CD4-positive, alpha-beta memory T cell (primary cell): Measurements from ENCODE around the gene CLDN9. TPM values are rescaled to one million over a fixed set of nuclear protein-coding genes. Genes with fewer than 3 reads are reported as not detected.

Experiments
- CTCF ChIA-PET: fragments of 350-600 bp; sonication (Branson Sonifier 250); formaldehyde crosslinking; loops from one replicate; lab custom pipeline; 2021; ENCODE audit warnings: inconsistent platforms; ENCODE audit not compliant: partially characterized antibody; lab: Charles Lee
- POLR2A ChIA-PET: fragments of 350-600 bp; sonication (Branson Sonifier 250); formaldehyde crosslinking; loops from one replicate; lab custom pipeline; 2021; ENCODE audit not compliant: partially characterized antibody; lab: Charles Lee
- DNase-seq, 5 donors: peaks; one replicate each; pipeline versions ENCODE4 v3.0.0 to v3.0.0-alpha.2; 2020 to 2022; ENCODE audit warnings: mixed read lengths in 1 of 5
- H3K27ac ChIP-seq: one replicate; pipeline ENCODE4 v1.7.0; 2013; ENCODE audit warnings: low read depth, low read length
- H3K27me3 ChIP-seq: 2 replicates; pipeline ENCODE4 v1.7.0; 2013; ENCODE audit warnings: mild to moderate bottlenecking, low read length, moderate library complexity; ENCODE audit not compliant: insufficient read depth
- H3K36me3 ChIP-seq: 2 replicates; pipeline ENCODE4 v1.7.0; 2013; ENCODE audit warnings: mild to moderate bottlenecking, low read length, moderate library complexity; ENCODE audit not compliant: insufficient read depth
- H3K4me1 ChIP-seq: 2 replicates; pipeline ENCODE4 v1.7.0; 2013; ENCODE audit warnings: mild to moderate bottlenecking, low read length, moderate library complexity; ENCODE audit not compliant: insufficient read depth
- H3K4me3 ChIP-seq, 2 donors: one replicate each; pipeline ENCODE4 v1.7.0; 2013; ENCODE audit warnings: low read length in 2 of 2, mild to moderate bottlenecking in 1 of 2
- H3K9me3 ChIP-seq, 2 donors: one replicate each; pipeline ENCODE4 v1.7.0; 2013; ENCODE audit warnings: low read length in 2 of 2, control low read depth in 1 of 2; ENCODE audit not compliant: control insufficient read depth in 1 of 2
- H3K27ac Mint-ChIP-seq, 7 donors: one replicate each; pipeline ENCODE4 v1.8.0; 2020 to 2021; ENCODE audit warnings: mixed read lengths in 7 of 7, mild to moderate bottlenecking in 6 of 7, inconsistent platforms in 3 of 7, moderate library complexity in 3 of 7
- H3K27me3 Mint-ChIP-seq, 2 donors: one replicate each; pipeline ENCODE4 v1.8.0; 2020 to 2021; ENCODE audit warnings: mixed read lengths in 2 of 2
- H3K36me3 Mint-ChIP-seq, 2 donors: one replicate each; pipeline ENCODE4 v1.8.0; 2020 to 2021; ENCODE audit warnings: mixed read lengths in 2 of 2, inconsistent platforms in 1 of 2, mild to moderate bottlenecking in 1 of 2
- H3K4me1 Mint-ChIP-seq, 4 donors: one replicate each; pipeline ENCODE4 v1.8.0; 2020 to 2021; ENCODE audit warnings: mixed read lengths in 4 of 4, mild to moderate bottlenecking in 1 of 4
- H3K4me3 Mint-ChIP-seq, 8 donors: one replicate each; pipeline ENCODE4 v1.8.0; 2020 to 2021; ENCODE audit warnings: mixed read lengths in 8 of 8, mild to moderate bottlenecking in 7 of 8, moderate library complexity in 6 of 8, inconsistent platforms in 3 of 8
- H3K9me3 Mint-ChIP-seq, 8 donors: one replicate each; pipeline ENCODE4 v1.8.0; 2020 to 2021; ENCODE audit warnings: mixed read lengths in 8 of 8, mild to moderate bottlenecking in 5 of 8, inconsistent platforms in 3 of 8, moderate library complexity in 1 of 8
- intact Hi-C: fragments of 100-400 bp; cut with micrococcal nuclease; formaldehyde crosslinking; loops from one replicate; pipeline ENCODE4 v1.15.1; 2023
- polyA plus RNA-seq, 2 donors: library from polyadenylated mRNA; unstranded; fragments of 300-500 nt; fragmentation: Illumina TruSeq; gene quantifications; one replicate each; pipeline ENCODE4 v1.2.3, GENCODE V29; 2021
- total RNA-seq, 2 experiments: library from RNA; stranded (reverse); gene quantifications; one replicate each; pipeline ENCODE4 v1.2.3, GENCODE V29; 2021

CLDN9 gene
- total and polyA plus RNA-seq, 4 experiments from 2014 or later: not detected

DNA sequence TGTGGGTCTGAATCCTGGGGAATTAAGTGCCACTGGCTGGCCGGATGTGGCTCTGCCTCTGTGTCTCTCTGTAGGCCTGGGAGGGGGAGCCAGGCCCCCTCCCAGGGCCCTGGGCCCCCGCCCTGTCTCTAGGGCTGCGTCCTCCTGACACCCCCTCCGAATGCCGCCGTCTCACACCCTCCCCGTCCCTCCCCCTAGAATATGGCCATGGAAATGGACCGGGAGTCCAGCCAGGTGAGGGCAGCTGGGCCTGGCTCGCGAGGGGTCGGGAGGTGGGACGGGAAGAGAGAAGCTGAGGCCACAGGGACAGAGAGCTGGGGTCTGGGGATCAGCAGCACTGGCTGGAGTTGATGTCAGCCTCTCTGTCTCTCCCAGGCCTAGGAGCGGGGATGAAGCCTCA, 16.4 kb upstream of the CLDN9 start:
- Histone ChIP-seq H3K4me3 (no peak overlapping the region), H3K27ac (no peak overlapping the region), H3K4me1 (no peaks in the 10 kb centered on the region), H3K27me3 (no peaks in the 10 kb centered on the region), H3K36me3 (no peaks in the 10 kb centered on the region), H3K9me3 (no peaks in the 10 kb centered on the region)
- ChIA-PET CTCF (no interaction called here), POLR2A (no interaction called here)
- no peaks in the 10 kb centered on the region for H3K36me3 Mint-ChIP-seq
- no peak overlapping the region for H3K4me3 Mint-ChIP-seq
- no peaks in the 10 kb centered on the region for H3K9me3 Mint-ChIP-seq
- peaks cover 2% of the 10 kb centered on the region in 2 donors for H3K27me3 Mint-ChIP-seq
- DNase-seq: peak in 1 of 5 donors; percentile 5
- no peaks in the 10 kb centered on the region for H3K4me1 Mint-ChIP-seq
- no peak overlapping the region for H3K27ac Mint-ChIP-seq
- intact Hi-C loops: no loop called here

DNA sequence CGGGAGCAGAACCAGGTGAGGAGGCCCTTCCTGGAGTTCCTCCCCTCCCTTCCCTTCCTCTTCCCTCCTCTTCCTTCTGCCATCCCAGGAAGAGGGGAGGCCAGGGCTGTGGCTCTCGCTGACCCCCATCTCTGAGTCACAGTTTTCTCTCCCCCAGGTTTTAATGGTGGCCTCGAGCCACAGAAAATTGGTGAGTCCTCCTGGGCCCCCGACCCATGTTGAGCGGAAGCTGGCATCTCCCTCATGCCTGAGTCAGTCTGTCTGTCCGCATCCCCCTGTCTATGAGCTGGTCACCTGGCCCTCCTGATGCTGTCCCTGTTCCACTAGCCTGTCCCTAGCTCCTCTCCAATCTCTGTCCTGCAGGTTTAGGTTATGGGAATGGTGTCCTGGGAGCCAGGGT, 12.8 kb upstream of the CLDN9 start:
- peak in 1 of 5 donors; percentile 28 for DNase-seq
- H3K9me3 Mint-ChIP-seq: no peaks in the 10 kb centered on the region
- POLR2A ChIA-PET: no interaction called here
- Histone ChIP-seq H3K36me3 (no peaks in the 10 kb centered on the region), H3K9me3 (no peaks in the 10 kb centered on the region), H3K27me3 (no peaks in the 10 kb centered on the region), H3K4me3 (no peak overlapping the region), H3K27ac (no peak overlapping the region), H3K4me1 (peaks cover 2% of the 10 kb centered on the region)
- intact Hi-C loops: no loop called here
- no peak overlapping the region for H3K27ac Mint-ChIP-seq
- H3K36me3 Mint-ChIP-seq: no peaks in the 10 kb centered on the region
- peaks cover 0 to 5% (median 0%) of the 10 kb centered on the region in 4 donors for H3K4me1 Mint-ChIP-seq
- peaks cover 2% of the 10 kb centered on the region in 2 donors for H3K27me3 Mint-ChIP-seq
- H3K4me3 Mint-ChIP-seq: no peak overlapping the region
- CTCF ChIA-PET: interaction anchor here (14.2 kb wide), 1 partner anchor 27 kb away, joined by 444 read pairs; the partner anchor contains the start of genes CLDN6, HCFC1R1, THOC6 and TNFRSF12A

DNA sequence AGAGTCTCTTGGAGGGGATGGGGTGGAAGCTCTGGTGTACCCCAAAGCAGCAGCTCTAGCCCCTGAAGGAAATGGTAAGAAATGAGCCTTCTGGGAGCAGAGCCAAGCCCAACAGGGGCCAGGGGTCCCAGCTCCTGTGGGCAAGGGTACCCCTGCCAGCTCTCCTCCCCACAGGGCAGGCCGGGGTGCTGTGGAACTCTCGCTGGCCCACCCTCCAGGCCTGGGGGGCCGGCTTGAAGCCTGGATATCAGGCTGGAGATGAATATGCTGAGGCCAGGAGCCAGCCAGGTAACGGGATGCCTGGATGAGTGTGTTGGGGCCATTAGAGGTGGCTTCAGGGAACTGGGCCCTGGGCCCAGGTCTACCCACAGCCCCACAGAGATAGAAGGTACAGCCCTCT, 12.2 kb upstream of the CLDN9 start:
- Mint-ChIP-seq H3K27me3 (peaks cover 2% of the 10 kb centered on the region in 2 donors), H3K4me3 (no peak overlapping the region), H3K9me3 (no peaks in the 10 kb centered on the region), H3K27ac (peak overlapping the region in 1 of 7 donors; percentile 46), H3K36me3 (no peaks in the 10 kb centered on the region), H3K4me1 (peaks cover 0 to 5% (median 0%) of the 10 kb centered on the region in 4 donors)
- POLR2A ChIA-PET: interaction anchor here (0.9 to 1.1 kb wide), 2 partner anchors 27 to 151 kb away, joined by 3 to 4 read pairs; no protein-coding TSS in a partner anchor
- Histone ChIP-seq H3K27me3 (no peaks in the 10 kb centered on the region), H3K9me3 (no peaks in the 10 kb centered on the region), H3K27ac (no peak overlapping the region), H3K4me3 (no peak overlapping the region), H3K36me3 (no peaks in the 10 kb centered on the region), H3K4me1 (peaks cover 4% of the 10 kb centered on the region)
- CTCF ChIA-PET: interaction anchor here (14.2 kb wide), 1 partner anchor 26 kb away, joined by 444 read pairs; the partner anchor contains the start of genes CLDN6, HCFC1R1, THOC6 and TNFRSF12A
- DNase-seq: peak in 1 of 5 donors; percentile 19
- intact Hi-C loops: no loop called here

DNA sequence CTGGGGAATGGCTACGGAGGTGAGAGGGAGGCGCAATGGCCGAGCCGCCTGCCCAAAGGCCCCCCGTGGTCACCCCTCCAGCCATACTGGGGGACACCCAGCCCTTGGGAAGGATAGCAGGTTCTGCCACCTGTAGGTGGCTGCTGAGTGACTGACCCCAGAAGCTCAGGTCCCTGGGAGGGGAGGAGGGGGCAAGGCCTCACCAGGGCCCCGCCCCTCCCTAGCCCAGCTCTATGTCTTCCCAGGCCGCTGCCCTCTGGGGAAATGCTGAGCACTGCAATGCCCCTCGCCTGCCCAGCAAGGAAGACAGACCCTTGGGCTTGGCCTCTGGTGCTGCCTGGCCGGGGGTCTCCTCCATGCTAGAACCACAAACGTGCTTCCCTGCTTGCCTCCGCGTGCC, 11.4 kb upstream of the CLDN9 start:
- Mint-ChIP-seq H3K27me3 (peaks cover 2% of the 10 kb centered on the region in 2 donors), H3K36me3 (no peaks in the 10 kb centered on the region), H3K27ac (no peak overlapping the region), H3K4me1 (peaks cover 0 to 5% (median 0%) of the 10 kb centered on the region in 4 donors), H3K9me3 (no peaks in the 10 kb centered on the region), H3K4me3 (no peak overlapping the region)
- Histone ChIP-seq H3K4me1 (peaks cover 4% of the 10 kb centered on the region), H3K36me3 (no peaks in the 10 kb centered on the region), H3K27ac (no peak overlapping the region), H3K9me3 (no peaks in the 10 kb centered on the region), H3K4me3 (no peak overlapping the region), H3K27me3 (no peaks in the 10 kb centered on the region)
- CTCF ChIA-PET: interaction anchor here (14.2 kb wide), 1 partner anchor 26 kb away, joined by 444 read pairs; the partner anchor contains the start of genes CLDN6, HCFC1R1, THOC6 and TNFRSF12A
- peak in 1 of 5 donors; percentile 24 for DNase-seq
- POLR2A ChIA-PET: interaction anchor here (0.9 to 3.6 kb wide), 3 partner anchors 26 to 151 kb away, joined by 3 to 28 read pairs (median 4); no protein-coding TSS in a partner anchor
- intact Hi-C loops: no loop called here

DNA sequence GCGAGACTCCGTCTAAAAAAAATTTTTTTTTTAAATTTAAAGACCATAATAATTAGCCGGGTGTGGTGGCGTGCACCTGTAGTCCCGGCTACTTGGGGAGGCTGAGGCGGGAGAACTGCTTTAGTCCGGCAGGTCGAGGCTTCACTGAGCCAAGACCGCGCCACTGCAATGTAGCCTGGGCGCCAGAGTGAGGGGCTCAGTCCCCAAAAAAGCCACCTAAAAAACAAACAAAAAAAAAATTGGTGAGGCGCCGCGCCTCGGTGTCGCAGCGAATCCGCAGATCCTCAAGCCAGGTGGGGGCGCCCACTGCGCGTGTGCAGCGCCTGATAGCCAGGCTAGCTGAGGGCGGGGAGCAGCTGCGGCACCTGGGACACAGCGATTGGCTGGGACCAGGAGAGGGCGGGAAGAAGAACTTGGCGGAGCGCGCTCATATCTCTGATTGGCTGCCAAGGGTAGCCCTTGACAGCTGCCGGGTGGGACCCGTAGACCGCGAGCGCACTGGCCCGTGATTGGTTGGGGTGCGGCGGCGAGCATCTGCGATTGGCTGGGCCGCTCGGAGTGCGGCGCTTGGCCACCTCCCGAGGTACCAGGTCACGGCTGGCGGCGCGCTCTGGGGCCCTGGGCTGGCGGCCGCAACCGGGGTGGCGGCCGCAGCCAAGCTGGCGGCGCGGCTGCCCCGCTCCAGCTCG, 9.0 kb upstream of the CLDN9 start:
- no peaks in the 10 kb centered on the region for H3K27me3 ChIP-seq
- Mint-ChIP-seq H3K27ac (peak overlapping the region in 5 of 7 donors; percentile 32 to 86 (median 65)), H3K36me3 (no peaks in the 10 kb centered on the region), H3K9me3 (no peaks in the 10 kb centered on the region), H3K4me1 (peaks cover 13 to 28% (median 20%) of the 10 kb centered on the region in 4 donors), H3K27me3 (peaks cover 2% of the 10 kb centered on the region in 2 donors), H3K4me3 (peak overlapping the region; percentile 70 to 84 (median 80))
- intact Hi-C loops: loop anchor here (1.0 to 2.0 kb wide), 4 partner anchors 17 to 126 kb away; partner anchors contain the start of genes THOC6 and TNFRSF12A
- CTCF ChIA-PET: interaction anchor here (0.7 to 14.2 kb wide), 18 partner anchors 9 to 505 kb away, joined by 3 to 444 read pairs (median 4); partner anchors contain the start of genes CLDN6, CLDN9, HCFC1R1 and IL32
- POLR2A ChIA-PET: interaction anchor here (0.7 to 7.6 kb wide), 10 partner anchors 8 to 453 kb away, joined by 3 to 89 read pairs (median 4); partner anchors contain the start of genes FLYWCH1, HCFC1R1, THOC6 and TNFRSF12A
- peak; percentile 94 to 98 (median 97) for DNase-seq
- H3K4me3 ChIP-seq: no peak overlapping the region
- no peak overlapping the region for H3K27ac ChIP-seq
- no peaks in the 10 kb centered on the region for H3K9me3 ChIP-seq
- H3K4me1 ChIP-seq: peaks cover 24% of the 10 kb centered on the region
- no peaks in the 10 kb centered on the region for H3K36me3 ChIP-seq

DNA sequence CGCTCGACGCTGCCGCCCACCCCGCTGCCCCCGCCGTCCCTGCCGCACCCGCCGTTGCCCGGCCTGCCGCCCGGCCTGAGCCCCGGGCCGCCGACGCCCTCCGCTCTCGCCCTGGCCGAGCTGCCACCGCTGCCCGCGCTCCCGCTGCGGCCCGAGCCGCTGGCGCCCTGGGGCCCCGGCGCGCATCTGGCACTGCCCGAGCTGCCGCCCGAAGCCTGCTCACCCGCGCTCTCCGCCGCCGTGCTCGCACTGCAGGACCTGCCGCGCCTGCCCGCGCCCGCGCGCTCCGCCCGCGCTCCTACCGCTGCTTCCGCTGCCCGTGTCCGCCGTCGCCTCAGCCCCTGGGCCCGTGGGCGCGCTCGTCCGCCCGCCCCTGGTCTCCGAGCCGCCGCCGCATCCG, 8.4 kb upstream of the CLDN9 start:
- no peak for DNase-seq
- ChIA-PET POLR2A (interaction anchor here (0.8 to 7.6 kb wide), 9 partner anchors 8 to 146 kb away, joined by 3 to 89 read pairs (median 5); partner anchors contain the start of genes FLYWCH1, HCFC1R1, THOC6 and TNFRSF12A), CTCF (interaction anchor here (0.7 to 14.2 kb wide), 18 partner anchors 8 to 504 kb away, joined by 3 to 444 read pairs (median 4); partner anchors contain the start of genes CLDN6, CLDN9, HCFC1R1 and IL32)

More for the DNA sequence above, 8.4 kb upstream of the CLDN9 start:
- no peaks in the 10 kb centered on the region for H3K36me3 Mint-ChIP-seq
- no peak overlapping the region for H3K27ac Mint-ChIP-seq
- no peak overlapping the region for H3K4me3 Mint-ChIP-seq
- Histone ChIP-seq H3K4me3 (no peak overlapping the region), H3K27me3 (no peaks in the 10 kb centered on the region), H3K9me3 (no peaks in the 10 kb centered on the region), H3K4me1 (peaks cover 27% of the 10 kb centered on the region), H3K27ac (no peak overlapping the region), H3K36me3 (no peaks in the 10 kb centered on the region)
- intact Hi-C loops: no loop called here
- peaks cover 13 to 31% (median 22%) of the 10 kb centered on the region in 4 donors for H3K4me1 Mint-ChIP-seq
- H3K9me3 Mint-ChIP-seq: no peaks in the 10 kb centered on the region
- peaks cover 2% of the 10 kb centered on the region in 2 donors for H3K27me3 Mint-ChIP-seq
